CD14-positive monocyte (primary cell): Measurements from ENCODE around the gene GRK6. TPM values are rescaled to one million over a fixed set of nuclear protein-coding genes. Genes with fewer than 3 reads are reported as not detected.
A peak's percentile ranks its signal among the peaks of the same experiment; 100 is the strongest.

Source experiments
- DNase-seq, 3 donors: peaks; one replicate each; pipeline ENCODE4 v3.0.0-alpha.2; 2011 to 2022
- H2AFZ ChIP-seq: 2 replicates; pipeline ENCODE4 v1.6.0; 2012; ENCODE audit warnings: mild to moderate bottlenecking, low read depth, low read length, inconsistent platforms; ENCODE audit not compliant: insufficient read depth, poor library complexity, severe bottlenecking
- H3K27ac ChIP-seq, 2 donors: 1 replicate in 1 of 2; 2 replicates in 1 of 2; pipeline ENCODE4 v1.5.1; 2012 to 2013; ENCODE audit warnings: low read length in 2 of 2, control low read depth in 1 of 2, inconsistent platforms in 1 of 2, low read depth in 1 of 2, mild to moderate bottlenecking in 1 of 2
- H3K27me3 ChIP-seq, 2 donors: one replicate each; pipeline versions ENCODE4 v1.6.0 to v1.6.1; 2011 to 2013; ENCODE audit warnings: low read length in 2 of 2; ENCODE audit not compliant: control insufficient read depth in 2 of 2, insufficient read depth in 2 of 2
- H3K36me3 ChIP-seq, 2 donors: replicated peaks in 1 of 2; 1 replicate in 1 of 2; 2 replicates in 1 of 2; pipeline versions ENCODE4 v1.5.1 to v1.6.1; 2012 to 2013; ENCODE audit warnings: low read length in 2 of 2, control low read depth in 1 of 2, inconsistent platforms in 1 of 2, mild to moderate bottlenecking in 1 of 2; ENCODE audit not compliant: insufficient read depth in 2 of 2, control insufficient read depth in 1 of 2
- H3K4me1 ChIP-seq, 2 donors: 1 replicate in 1 of 2; 2 replicates in 1 of 2; pipeline versions ENCODE4 v1.5.1 to v1.6.1; 2012 to 2013; ENCODE audit warnings: low read length in 2 of 2, control low read depth in 1 of 2, inconsistent platforms in 1 of 2, mild to moderate bottlenecking in 1 of 2, moderate library complexity in 1 of 2; ENCODE audit not compliant: insufficient read depth in 2 of 2, control insufficient read depth in 1 of 2
- H3K4me2 ChIP-seq: replicated peaks from 2 replicates; pipeline ENCODE3; 2012; ENCODE audit warnings: low read length, moderate library complexity, mild to moderate bottlenecking; ENCODE audit not compliant: poor library complexity, severe bottlenecking; ENCODE audit errors: extremely low read depth
- H3K4me3 ChIP-seq, 3 experiments: fragments of 200-600 bp in 1 of 3; sonication (generic) in 1 of 3; replicated peaks in 1 of 3; 1 replicate in 2 of 3; 2 replicates in 1 of 3; pipeline ENCODE4 v1.5.1; 2011 to 2013; ENCODE audit warnings: low read length in 3 of 3, mild to moderate bottlenecking in 3 of 3, control low read depth in 2 of 3, low read depth in 2 of 3, inconsistent platforms in 1 of 3, moderate library complexity in 1 of 3
- H3K79me2 ChIP-seq: 2 replicates; pipeline ENCODE4 v1.6.0; 2012; ENCODE audit warnings: mild to moderate bottlenecking, control low read depth, inconsistent platforms, low read length, moderate library complexity; ENCODE audit not compliant: insufficient read depth
- H3K9ac ChIP-seq: 2 replicates; pipeline ENCODE4 v1.6.0; 2017; ENCODE audit warnings: low read length, mild to moderate bottlenecking; ENCODE audit not compliant: insufficient read depth, poor library complexity, severe bottlenecking
- H3K9me3 ChIP-seq, 2 donors: replicated peaks in 1 of 2; 1 replicate in 1 of 2; 2 replicates in 1 of 2; pipeline versions ENCODE4 v1.5.1 to v1.6.1; 2012 to 2013; ENCODE audit warnings: low read length in 2 of 2, control low read depth in 1 of 2; ENCODE audit not compliant: control insufficient read depth in 1 of 2, insufficient read depth in 1 of 2
- H4K20me1 ChIP-seq: 2 replicates; pipeline ENCODE4 v1.6.0; 2012; ENCODE audit warnings: mild to moderate bottlenecking, low read length, control low read depth, moderate library complexity; ENCODE audit not compliant: insufficient read depth
- H3K27ac Mint-ChIP-seq, 7 donors: one replicate each; pipeline ENCODE4 v1.8.0; 2020; ENCODE audit warnings: mild to moderate bottlenecking in 7 of 7, mixed read lengths in 7 of 7, moderate library complexity in 6 of 7, inconsistent platforms in 2 of 7
- H3K27me3 Mint-ChIP-seq, 3 donors: one replicate each; pipeline ENCODE4 v1.8.0; 2021 to 2022; ENCODE audit warnings: low read depth in 3 of 3, mild to moderate bottlenecking in 3 of 3, mixed read lengths in 3 of 3, moderate library complexity in 3 of 3, inconsistent platforms in 1 of 3
- H3K36me3 Mint-ChIP-seq, 2 donors: one replicate each; pipeline ENCODE4 v1.8.0; 2020; ENCODE audit warnings: mixed read lengths in 2 of 2, inconsistent platforms in 1 of 2, mild to moderate bottlenecking in 1 of 2
- H3K4me1 Mint-ChIP-seq: one replicate; pipeline ENCODE4 v1.8.0; 2020; ENCODE audit warnings: mild to moderate bottlenecking, mixed read lengths
- H3K4me3 Mint-ChIP-seq, 2 donors: one replicate each; pipeline ENCODE4 v1.8.0; 2020; ENCODE audit warnings: mild to moderate bottlenecking in 2 of 2, mixed read lengths in 2 of 2, moderate library complexity in 1 of 2
- H3K9me3 Mint-ChIP-seq, 7 donors: one replicate each; pipeline ENCODE4 v1.8.0; 2020 to 2022; ENCODE audit warnings: mixed read lengths in 7 of 7, mild to moderate bottlenecking in 6 of 7, moderate library complexity in 6 of 7, inconsistent platforms in 2 of 7
- CTCF ChIP-seq: fragments of 200-600 bp; IDR thresholded peaks from one replicate; pipeline ENCODE4 v1.8.0; 2022; ENCODE audit warnings: antibody characterized with exemption, mild to moderate bottlenecking
- WGBS: methylation state at CpG from one replicate; pipeline ENCODE4 v1.1.5; 2013; ENCODE audit warnings: missing lambda C conversion rate; ENCODE audit not compliant: insufficient coverage; 5-methylcytosine and 5-hydroxymethylcytosine counted together
- intact Hi-C, 2 donors: fragments of 100-400 bp; cut with micrococcal nuclease; formaldehyde crosslinking; loops; one replicate each; pipeline versions ENCODE4 v1.15.0 to v1.15.1; 2023
- polyA plus RNA-seq, 3 donors: library from polyadenylated mRNA; depleted of rRNA in 1 of 3; unstranded in 2 of 3; stranded (reverse) in 1 of 3; fragments of 300-500 nt in 2 of 3; fragments of >200 nt in 1 of 3; fragmentation: Illumina TruSeq in 2 of 3; gene quantifications; 1 replicate in 2 of 3; 2 replicates in 1 of 3; pipeline ENCODE4 v1.2.3, GENCODE V29; 2012 to 2021

GRK6 gene
- polyA plus RNA-seq, 3 donors: 41.6 to 101 (median 63.4) TPM

- Mint-ChIP-seq H3K4me1 (peaks cover 32% of the 10 kb centered on the region), H3K36me3 (peaks cover 54 to 61% of the 10 kb centered on the region in 2 donors), H3K9me3 (peaks cover 0 to 3% (median 0%) of the 10 kb centered on the region in 7 donors), H3K27me3 (peaks cover 7 to 10% (median 8%) of the 10 kb centered on the region in 3 donors), H3K27ac (peak overlapping the region in 1 of 7 donors; percentile 43), H3K4me3 (no peak overlapping the region)
- WGBS: 94% methylated on average over 11 of the region's 20 CpGs
- H3K9ac ChIP-seq: no peak overlapping the region
- H3K36me3 ChIP-seq: peaks cover 57 to 66% of the 10 kb centered on the region in 2 donors
- no peaks in the 10 kb centered on the region for H3K79me2 ChIP-seq
- peaks cover 92% of the 10 kb centered on the region for H4K20me1 ChIP-seq
- H3K4me3 ChIP-seq: no peak overlapping the region
- H2AFZ ChIP-seq: no peak overlapping the region
- TF ChIP-seq CTCF: no peak
- no peak overlapping the region for H3K4me2 ChIP-seq
- peaks cover 23 to 41% of the 10 kb centered on the region in 2 donors for H3K4me1 ChIP-seq
- H3K27ac ChIP-seq: no peak overlapping the region
- DNase-seq: no peak
- H3K27me3 ChIP-seq: no peaks in the 10 kb centered on the region
- intact Hi-C loops: no loop called here
- no peaks in the 10 kb centered on the region for H3K9me3 ChIP-seq
Measured at GRCh38 chr5:177442066-177442826, 15.8 kb downstream of the GRK6 start.

GRCh38 chr5:177443144-177443983, 16.9 kb downstream of the GRK6 start:
- Histone ChIP-seq H3K79me2 (no peaks in the 10 kb centered on the region), H4K20me1 (peaks cover 90% of the 10 kb centered on the region), H3K4me1 (peaks cover 34 to 52% of the 10 kb centered on the region in 2 donors), H3K4me3 (no peak overlapping the region), H3K9me3 (no peaks in the 10 kb centered on the region), H3K27me3 (peaks cover 0 to 8% of the 10 kb centered on the region in 2 donors), H3K9ac (no peak overlapping the region), H3K36me3 (peaks cover 48 to 55% of the 10 kb centered on the region in 2 donors), H3K4me2 (no peak overlapping the region), H2AFZ (no peak overlapping the region), H3K27ac (no peak overlapping the region)
- no peak for DNase-seq
- peak overlapping the region in 1 of 7 donors; percentile 23 for H3K27ac Mint-ChIP-seq
- peaks cover 13 to 19% (median 13%) of the 10 kb centered on the region in 3 donors for H3K27me3 Mint-ChIP-seq
- H3K4me1 Mint-ChIP-seq: peaks cover 39% of the 10 kb centered on the region
- H3K4me3 Mint-ChIP-seq: no peak overlapping the region
- 80% methylated on average over 4 of the region's 15 CpGs for WGBS
- TF ChIP-seq CTCF: no peak
- intact Hi-C loops: no loop called here
- H3K9me3 Mint-ChIP-seq: peaks cover 0 to 3% (median 0%) of the 10 kb centered on the region in 7 donors
- peaks cover 45 to 49% of the 10 kb centered on the region in 2 donors for H3K36me3 Mint-ChIP-seq
